ENCODE results near the gene PLP2.

DNA sequence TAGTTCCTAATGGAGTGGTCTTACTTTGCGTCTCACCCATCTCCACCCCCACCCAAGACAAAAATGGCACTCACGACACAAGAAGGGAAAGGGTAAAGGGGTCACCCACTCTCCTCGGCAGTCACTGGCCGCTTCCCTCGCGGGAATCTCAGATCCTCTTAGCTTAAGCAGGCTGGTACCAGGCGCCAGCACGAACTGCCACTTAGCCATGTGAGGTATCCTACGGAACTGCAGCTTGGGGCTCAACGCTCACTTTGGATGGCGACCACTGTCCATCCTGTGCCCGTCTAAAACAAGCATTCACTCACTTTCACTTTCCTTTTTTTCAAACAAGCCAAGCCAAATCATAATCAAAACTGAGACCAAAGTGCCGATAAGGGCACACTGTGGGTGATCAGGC, 23.8 kb upstream of the PLP2 start:
- TF ChIP-seq POLR2A (IDR thresholded peaks at IDR 0.05; ENCODE audit: low read depth, low read length), result no peak
- no peak for TF ChIP-seq POLR2AphosphoS5 (IDR thresholded peaks at IDR 0.05; ENCODE audit: low read depth, low read length)
